Colonic mucosa (tissue), 4 donors: ENCODE results near the gene ARHGEF16. TPM values are rescaled to one million over a fixed set of nuclear protein-coding genes. Genes with fewer than 3 reads are reported as not detected.

ENCODE experiments used
- DNase-seq: peaks from one replicate; pipeline ENCODE4 v3.0.0-alpha.2; 2020
- H3K27ac ChIP-seq: fragments of 200-600 bp; one replicate; pipeline ENCODE4 v1.8.0; 2021
- H3K27me3 ChIP-seq: fragments of 200-600 bp; one replicate; pipeline ENCODE4 v1.8.0; 2021
- H3K36me3 ChIP-seq: fragments of 200-600 bp; one replicate; pipeline ENCODE4 v1.8.0; 2021
- H3K4me1 ChIP-seq: fragments of 200-600 bp; one replicate; pipeline ENCODE4 v1.8.0; 2021; ENCODE audit warnings: mild to moderate bottlenecking
- H3K4me3 ChIP-seq: fragments of 200-600 bp; one replicate; pipeline ENCODE4 v1.8.0; 2021
- H3K9ac ChIP-seq, 2 donors: one replicate each; pipeline ENCODE4 v1.7.0; 2013; ENCODE audit warnings: control low read depth in 2 of 2, low read depth in 2 of 2, low read length in 2 of 2
- H3K9me3 ChIP-seq: fragments of 200-600 bp; one replicate; pipeline ENCODE4 v1.8.0; 2021
- intact Hi-C: fragments of 100-400 bp; cut with DNase I; formaldehyde crosslinking; loops from one replicate; pipeline ENCODE4 v1.14.1; 2022
- total RNA-seq, 2 donors: library from RNA; stranded (reverse); fragmentation: NEBNext Ultra II Directional in 1 of 2; extraction: Animal tissue kit (Norgen Biotek cat#: 25700) in 1 of 2; gene quantifications; one replicate each; pipeline ENCODE4 v1.2.1, GENCODE V29; 2021
- TF ChIP-seq, protein P1 (sequence below): fragments of 200-600 bp; IDR thresholded peaks from one replicate; pipeline ENCODE4 v1.8.0; 2022; ENCODE audit warnings: antibody characterized with exemption, mild to moderate bottlenecking
- donor health status: healthy.
- donor health status: DM: no; HTN: no; CAD: no.
- donor health status: DM: no; HTN: no; CAD: no.

The ARHGEF16 gene
- total RNA-seq, 2 donors from 2014 or later: 77.3 to 90.2 TPM

DNA sequence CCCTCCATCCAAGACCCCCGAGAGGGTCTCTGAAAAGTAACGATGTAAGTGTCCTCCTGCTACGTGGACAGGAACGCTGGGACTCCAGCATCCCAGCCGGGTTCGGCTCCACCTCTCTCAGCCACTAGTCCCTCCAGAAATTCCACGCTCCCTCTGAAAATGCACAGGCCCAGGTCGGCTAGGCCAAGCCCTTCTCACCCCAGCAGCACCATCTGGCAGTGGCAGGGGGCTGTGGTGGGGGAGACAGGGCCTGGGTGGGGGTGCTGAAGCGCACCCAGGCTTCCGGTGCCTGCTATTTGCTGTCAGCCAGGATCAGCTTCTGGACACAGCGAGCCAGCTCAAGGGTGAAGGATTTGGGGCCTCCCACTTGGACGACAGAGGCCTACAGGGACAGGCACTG, 73.3 kb downstream of the ARHGEF16 start:
- H3K9ac ChIP-seq: no peak overlapping the region
- intact Hi-C loops: no loop called here

DNA sequence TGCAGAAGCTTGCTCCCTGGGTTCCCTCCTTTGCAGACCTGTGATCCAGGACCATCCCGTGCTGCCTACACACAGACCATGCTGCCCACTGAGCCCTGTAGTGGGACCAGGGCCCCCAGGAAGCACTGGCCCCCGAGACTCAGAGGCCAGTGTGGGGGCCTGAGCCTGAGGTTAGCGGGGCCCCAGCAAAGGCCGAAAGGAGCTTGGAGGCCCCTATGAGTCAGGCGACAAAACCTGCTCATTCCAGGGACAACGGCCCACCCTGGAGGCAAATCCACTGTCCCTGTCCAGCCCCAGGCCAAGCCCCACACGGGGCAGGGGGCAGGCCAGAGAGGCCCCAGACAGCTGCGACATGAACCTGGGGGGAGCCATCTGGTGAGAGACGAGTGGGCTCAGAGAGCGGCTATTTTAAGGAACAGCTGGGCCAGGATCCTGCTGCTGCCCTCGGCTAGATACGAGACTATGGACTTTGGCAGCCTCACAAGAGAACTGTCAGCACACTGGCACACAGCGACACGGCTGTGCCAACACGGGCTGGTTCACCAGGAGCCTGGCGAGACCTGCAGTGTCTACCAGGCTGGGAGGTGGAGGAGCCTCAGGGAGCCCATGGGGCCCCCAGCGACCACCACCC, 74.7 kb downstream of the ARHGEF16 start:
- TF ChIP-seq, protein P1, sequence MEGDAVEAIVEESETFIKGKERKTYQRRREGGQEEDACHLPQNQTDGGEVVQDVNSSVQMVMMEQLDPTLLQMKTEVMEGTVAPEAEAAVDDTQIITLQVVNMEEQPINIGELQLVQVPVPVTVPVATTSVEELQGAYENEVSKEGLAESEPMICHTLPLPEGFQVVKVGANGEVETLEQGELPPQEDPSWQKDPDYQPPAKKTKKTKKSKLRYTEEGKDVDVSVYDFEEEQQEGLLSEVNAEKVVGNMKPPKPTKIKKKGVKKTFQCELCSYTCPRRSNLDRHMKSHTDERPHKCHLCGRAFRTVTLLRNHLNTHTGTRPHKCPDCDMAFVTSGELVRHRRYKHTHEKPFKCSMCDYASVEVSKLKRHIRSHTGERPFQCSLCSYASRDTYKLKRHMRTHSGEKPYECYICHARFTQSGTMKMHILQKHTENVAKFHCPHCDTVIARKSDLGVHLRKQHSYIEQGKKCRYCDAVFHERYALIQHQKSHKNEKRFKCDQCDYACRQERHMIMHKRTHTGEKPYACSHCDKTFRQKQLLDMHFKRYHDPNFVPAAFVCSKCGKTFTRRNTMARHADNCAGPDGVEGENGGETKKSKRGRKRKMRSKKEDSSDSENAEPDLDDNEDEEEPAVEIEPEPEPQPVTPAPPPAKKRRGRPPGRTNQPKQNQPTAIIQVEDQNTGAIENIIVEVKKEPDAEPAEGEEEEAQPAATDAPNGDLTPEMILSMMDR: no peak
- H3K36me3 ChIP-seq: no peaks in the 10 kb centered on the region
- peaks cover 15% of the 10 kb centered on the region for H3K4me1 ChIP-seq
- no peak overlapping the region for H3K9ac ChIP-seq
- no peak overlapping the region for H3K4me3 ChIP-seq
- H3K9me3 ChIP-seq: no peaks in the 10 kb centered on the region
- DNase-seq: no peak
- no peaks in the 10 kb centered on the region for H3K27me3 ChIP-seq
- intact Hi-C loops: no loop called here
- H3K27ac ChIP-seq: no peak overlapping the region

More for the DNA sequence above, 73.3 kb downstream of the ARHGEF16 start:
- Histone ChIP-seq H3K4me3 (no peak overlapping the region), H3K4me1 (peaks cover 15% of the 10 kb centered on the region), H3K27ac (no peak overlapping the region), H3K9me3 (no peaks in the 10 kb centered on the region), H3K27me3 (no peaks in the 10 kb centered on the region), H3K36me3 (no peaks in the 10 kb centered on the region)
- no peak for DNase-seq
- TF ChIP-seq, protein P1: no peak

DNA sequence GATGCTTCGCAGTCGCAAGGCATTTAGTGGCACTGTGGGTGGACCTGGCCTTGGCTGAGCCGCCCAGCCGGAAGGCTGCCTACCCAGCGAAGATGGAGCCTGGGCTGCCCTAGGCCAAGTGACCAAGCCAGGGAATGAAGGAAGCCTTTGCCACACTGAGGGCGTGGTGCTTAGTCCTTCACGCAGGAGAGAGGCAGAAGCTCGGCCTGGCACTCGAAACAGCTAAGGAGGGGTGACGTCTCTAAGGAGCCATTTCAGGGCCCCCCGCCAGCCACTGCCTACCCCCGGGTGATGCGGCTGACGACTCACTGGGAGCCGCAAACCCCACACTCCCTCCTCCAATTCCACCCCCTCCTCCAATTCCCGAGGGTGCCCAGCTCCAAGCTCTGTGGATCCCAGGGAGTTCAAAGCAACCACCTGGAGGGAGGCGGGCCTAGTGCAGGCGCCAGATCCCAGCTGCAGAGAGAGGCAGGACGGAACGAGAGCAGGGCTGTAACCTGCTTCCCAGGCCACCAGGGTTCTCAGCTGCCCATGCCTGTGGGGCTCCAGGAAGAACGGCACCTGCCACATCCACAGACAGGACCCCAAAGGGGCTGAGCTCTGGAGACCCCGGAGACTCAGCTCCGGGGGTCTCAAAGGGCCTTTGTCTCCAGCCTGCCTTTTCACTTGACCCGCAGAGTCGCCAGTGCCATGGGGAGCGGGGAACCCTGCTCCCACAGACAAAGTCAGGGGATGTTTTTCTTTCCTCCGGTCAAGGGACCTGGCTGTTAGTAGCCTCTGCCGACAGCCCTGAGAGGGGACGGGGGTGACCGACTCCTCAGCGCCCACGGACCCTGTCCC, 75.8 kb downstream of the ARHGEF16 start:
- H3K4me3 ChIP-seq: peak overlapping the region; percentile 59
- peak overlapping the region; percentile 33 to 69 for H3K9ac ChIP-seq
- no peaks in the 10 kb centered on the region for H3K9me3 ChIP-seq
- TF ChIP-seq, protein P1: no peak
- H3K36me3 ChIP-seq: no peaks in the 10 kb centered on the region
- peak overlapping the region; percentile 44 for H3K27ac ChIP-seq
- peaks cover 15% of the 10 kb centered on the region for H3K4me1 ChIP-seq
- H3K27me3 ChIP-seq: no peaks in the 10 kb centered on the region
- intact Hi-C loops: no loop called here
- DNase-seq: peak; percentile 37

Other genes with a start within 250 kb of the ARHGEF16 start
- 1 to 10 TPM; 5.2 to 6.4 TPM for gene MEGF6, start 156.8 kb downstream of the ARHGEF16 start, total RNA-seq
- gene TPRG1L, start 170.3 kb downstream of the ARHGEF16 start, total RNA-seq: 10 to 100 TPM; 63.0 to 81.5 TPM
- 10 to 100 TPM; 19.9 to 24.2 TPM for gene WRAP73, start 195.4 kb downstream of the ARHGEF16 start, total RNA-seq
- gene TP73, start 197.9 kb downstream of the ARHGEF16 start, total RNA-seq: under 1 TPM; 0.29 to 0.42 TPM